Head of caudate nucleus (tissue), 42 donors: Measurements from ENCODE around the gene PCNX2.

ENCODE experiments used
- DNase-seq, 42 donors: peaks; one replicate each; pipeline versions ENCODE4 v3.0.0 to v3.0.0-alpha.2; 2020 to 2021; ENCODE audit warnings: mixed read lengths in 7 of 42
- intact Hi-C: fragments of 100-400 bp; cut with DNase I; formaldehyde crosslinking; loops from one replicate; pipeline ENCODE4 v1.15.0; 2022

The PCNX2 gene

DNA sequence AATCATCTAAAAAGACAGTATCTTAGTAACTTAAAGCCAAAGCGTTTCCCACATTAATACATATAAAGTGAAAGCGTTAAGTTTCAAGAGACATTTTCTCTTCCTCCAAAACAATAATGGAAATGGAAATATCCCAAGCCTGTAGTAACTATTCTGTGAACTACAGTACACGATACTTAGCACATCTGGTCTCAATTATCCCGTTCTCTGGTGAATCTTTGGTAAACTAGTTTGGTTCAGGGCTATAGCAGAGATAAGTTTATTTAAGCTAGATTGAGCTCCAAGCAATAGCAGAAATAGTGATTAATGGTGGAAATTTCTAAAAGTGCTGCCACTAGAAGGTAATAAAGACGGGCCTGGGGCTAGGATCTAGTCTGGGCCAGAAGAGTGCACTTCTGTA lies 55.2 kb downstream of the PCNX2 start:
- DNase-seq, result no peak

DNA sequence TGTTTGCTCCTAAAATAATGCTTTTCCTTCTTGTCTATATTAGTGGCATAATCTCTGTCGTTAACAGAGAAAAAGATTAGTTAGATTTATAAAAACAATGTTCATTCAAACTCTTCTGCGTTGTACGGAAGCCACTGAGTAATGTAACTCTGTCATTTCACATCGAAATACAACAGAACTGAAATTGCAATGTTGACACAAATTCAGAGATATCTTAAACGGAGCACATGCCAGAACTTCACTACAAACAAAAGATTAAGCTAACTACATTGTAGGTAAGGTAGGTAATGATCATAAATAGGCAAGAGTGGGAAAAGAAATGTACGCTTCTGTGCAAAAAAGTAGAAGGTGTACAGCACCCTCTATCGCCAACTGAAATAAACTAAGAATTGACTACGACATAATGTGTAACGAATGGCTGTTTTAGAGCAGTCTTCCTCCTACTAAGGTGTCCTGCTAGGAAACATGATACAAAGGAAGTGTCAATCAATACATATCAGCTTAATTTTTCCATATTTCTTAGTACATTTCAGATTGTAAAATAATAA lies 56.6 kb downstream of the PCNX2 start:
- DNase-seq, result no peak
- intact Hi-C loops, result no loop called here

More for the DNA sequence above, 55.2 kb downstream of the PCNX2 start:
- intact Hi-C loops, result loop anchor here (5.0 kb wide), 1 partner anchor 608 kb away; the partner anchor contains the start of gene SIPA1L2

DNA sequence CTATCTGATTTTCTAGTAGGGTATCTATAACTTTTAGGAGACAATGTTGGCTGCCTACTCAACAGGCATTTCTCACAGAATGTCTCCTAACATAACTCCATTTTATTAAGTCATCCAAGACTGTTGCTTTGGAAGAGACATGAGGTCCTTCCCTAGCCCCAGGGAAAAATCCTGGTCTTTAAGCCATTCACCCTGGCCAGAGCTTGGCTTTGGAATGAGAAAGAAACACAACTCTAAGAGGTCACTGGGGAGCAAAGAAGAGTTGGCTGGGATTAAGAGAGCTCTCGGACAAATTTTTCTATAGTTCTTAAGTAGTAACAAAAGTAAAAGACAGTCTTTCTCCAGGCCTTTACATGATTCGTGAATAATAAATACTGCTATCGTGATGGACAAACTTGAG lies 57.9 kb downstream of the PCNX2 start:
- intact Hi-C loops, result no loop called here
- no peak for DNase-seq

DNA sequence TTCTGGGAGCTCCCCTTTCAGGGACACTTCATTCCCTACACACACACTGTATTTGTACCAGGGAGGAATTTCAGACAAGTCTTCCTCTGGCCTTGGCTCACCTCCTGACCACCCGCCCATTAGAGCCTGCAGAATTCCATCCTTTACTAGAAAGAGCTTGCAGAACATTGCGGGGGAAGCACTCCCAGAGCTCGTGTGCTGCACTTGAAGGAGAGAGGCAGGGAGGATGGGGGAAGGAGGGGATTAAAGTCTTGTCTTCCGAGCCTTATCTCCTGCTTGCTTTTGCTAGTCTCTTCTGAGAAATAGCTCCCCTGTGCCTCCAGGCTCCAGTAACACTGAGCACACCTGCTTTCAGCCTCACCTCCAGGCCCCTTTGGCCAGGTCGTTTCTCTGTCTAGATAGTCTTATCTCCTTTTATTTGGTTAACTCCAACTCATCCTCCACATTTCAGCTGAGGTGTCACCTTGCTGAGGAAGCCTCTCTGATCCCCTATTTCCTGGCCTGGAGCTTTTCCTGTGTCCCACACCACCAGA lies 62.0 kb downstream of the PCNX2 start:
- DNase-seq, result no peak
- intact Hi-C loops, result no loop called here

DNA sequence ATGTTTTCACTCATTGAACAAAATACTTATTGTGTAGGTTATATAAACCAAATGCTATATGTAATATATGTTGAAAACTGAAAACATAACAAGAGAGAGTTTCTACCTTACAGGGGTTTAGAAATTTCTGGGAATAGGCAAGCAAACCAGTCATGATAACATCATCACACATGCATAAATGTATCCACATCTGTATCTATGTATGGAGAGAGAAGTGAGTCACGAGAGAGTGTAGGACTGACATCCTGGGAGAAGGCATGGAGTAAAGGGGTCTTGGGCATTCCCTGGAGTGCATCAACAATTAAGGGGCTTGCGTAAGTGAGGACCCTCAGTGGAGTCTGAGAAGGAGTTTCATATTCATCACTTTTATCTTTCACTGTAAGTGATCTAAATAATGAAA lies 65.5 kb downstream of the PCNX2 start:
- intact Hi-C loops, result no loop called here
- DNase-seq, result no peak

DNA sequence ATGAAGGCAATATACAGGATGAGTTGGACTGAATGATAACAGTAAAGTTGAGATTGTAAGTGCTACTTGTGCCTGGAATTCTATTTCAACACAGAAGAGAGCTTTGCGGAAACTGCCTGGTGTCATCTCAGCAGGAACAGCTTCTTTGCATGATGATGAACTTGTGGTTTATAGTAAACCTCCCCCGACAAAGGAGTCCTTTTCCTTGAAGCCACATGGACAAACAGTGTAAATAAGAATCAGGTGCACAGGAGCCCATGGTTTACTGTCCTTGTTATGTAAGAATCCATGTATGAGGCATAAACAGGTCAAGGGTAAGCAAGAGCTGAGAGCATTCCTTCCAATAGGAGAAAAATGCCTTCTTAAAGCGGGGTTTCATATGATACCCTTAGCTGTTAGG lies 66.2 kb downstream of the PCNX2 start:
- intact Hi-C loops, result no loop called here
- DNase-seq, result no peak

DNA sequence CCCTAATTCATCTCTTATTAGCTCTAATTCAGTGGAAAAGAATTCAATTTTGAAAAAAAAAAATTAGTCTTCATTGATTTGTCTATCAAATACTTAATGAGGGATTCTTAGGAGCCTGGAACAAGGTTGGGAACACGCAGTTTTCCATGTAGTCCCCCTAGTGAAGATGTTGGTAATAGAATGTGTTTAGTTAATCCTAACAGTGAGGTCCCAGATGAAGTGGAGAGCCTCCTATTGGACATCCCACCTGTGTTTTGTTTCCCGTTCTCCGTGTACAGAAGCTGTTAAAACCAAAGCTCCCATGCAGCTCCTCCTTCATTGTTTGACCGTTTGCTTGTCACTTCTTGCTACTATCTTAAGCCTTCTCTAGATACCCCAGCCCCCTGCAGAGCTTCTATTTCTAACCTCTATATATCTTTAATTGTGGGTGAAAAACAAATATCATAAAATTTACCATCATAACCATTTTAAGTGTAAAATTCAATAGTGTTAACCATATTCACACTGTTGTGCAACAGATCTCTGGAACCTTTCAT lies 67.5 kb downstream of the PCNX2 start:
- intact Hi-C loops, result no loop called here
- DNase-seq, result no peak

DNA sequence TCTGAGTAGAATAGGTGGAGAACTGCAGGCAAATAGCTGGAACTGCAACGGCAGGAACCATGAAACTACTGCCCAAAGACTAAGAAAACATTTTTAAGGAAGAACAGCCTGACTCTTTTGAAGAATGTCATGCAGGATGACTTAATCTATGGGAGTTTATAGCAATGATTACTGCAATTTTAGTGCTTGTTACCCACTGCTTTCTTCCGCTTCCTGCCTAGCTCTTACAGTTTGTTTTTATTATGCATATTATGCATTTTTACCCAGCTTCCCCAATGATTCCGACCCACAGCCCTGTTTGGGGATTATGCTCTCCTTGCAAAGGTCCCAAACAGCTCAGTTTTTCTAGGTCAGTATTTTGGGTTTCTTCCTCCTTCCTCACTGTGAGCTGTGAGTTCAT lies 71.2 kb downstream of the PCNX2 start:
- DNase-seq, result no peak
- intact Hi-C loops, result no loop called here

DNA sequence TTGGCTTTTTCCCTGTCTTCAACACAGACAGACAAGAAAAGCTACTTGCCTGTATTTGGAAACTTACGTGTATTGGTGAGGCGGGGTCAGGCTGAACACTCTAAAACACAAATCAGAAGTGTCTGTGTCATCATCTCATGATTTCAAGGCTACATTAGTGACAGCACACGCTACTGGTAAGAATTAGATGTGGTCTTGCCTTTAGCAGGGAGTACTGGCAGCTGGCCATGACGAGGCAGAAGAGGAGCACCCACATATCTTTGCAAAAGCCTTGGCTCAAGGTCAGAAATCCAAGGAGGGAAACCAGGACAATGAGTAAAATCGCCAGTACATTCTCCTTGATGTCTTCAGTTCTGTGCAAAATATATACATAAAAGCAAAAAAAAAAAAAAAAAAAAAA lies 77.7 kb downstream of the PCNX2 start:
- DNase-seq, result no peak
- intact Hi-C loops, result no loop called here

DNA sequence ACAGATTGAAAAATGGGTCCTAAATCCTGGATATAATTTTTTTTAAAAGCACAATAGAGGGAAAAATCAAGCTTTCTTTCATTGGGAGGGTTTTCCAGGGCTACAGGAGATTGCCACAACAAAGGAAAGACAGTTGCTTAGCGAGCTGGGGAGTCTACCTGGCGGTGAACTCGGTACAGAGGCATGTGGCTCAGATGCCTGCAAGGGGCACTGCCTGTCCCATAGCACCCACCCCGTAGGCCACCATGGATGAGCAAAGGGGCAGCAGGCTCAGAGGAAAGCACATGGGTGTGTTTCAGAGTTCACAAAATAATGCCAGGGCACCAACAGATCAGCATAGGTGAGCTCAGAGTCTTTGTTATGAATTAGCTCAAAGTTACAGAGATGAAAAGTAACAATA lies 79.5 kb downstream of the PCNX2 start:
- DNase-seq, result no peak
- intact Hi-C loops, result no loop called here

DNA sequence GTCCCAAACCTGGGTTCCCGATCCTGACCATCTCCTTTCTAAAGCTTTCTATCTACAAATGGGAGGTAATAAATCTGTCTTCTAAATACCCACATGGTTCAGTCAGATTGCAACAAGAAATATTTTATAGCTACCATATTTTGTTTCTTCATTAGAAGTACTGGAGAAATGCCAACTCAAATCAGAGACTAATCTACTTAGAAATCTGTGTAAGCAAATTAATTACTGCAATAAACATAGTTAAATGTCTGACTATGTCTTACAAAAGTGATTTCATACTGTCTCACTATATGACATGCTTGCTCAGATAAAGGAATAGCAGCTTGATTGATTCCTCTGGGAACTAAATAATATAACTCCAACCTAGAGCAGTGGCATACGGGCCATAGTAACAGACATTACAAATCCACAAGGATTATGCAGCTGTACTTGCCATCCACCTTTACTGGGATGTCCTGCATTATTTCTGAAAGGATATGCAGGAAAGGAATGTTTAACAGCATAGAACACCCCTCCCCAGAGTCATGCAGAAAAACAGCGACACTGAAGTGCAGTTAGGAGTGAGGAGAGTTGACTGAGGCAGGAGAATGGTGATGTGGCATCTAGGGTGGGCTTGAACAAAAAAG lies 80.3 kb downstream of the PCNX2 start:
- DNase-seq, result no peak

DNA sequence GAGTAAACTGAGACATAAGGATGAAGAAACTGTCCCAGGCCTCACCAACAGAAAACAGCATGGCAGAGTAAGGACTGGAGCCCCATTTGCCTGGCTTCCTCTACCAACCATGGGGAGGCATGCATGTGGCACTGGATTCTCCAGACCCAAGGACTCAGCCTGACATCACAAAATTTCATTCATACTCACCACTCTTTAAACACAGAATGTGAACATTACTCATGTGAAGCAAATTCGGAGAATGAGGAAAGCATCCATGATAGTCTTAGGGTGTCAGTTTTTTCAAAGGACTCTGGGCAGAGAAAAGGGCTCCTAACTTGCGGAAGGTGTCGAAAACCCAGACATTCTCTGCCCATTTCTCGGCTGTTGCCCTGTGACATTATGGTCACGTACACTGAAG lies 83.9 kb downstream of the PCNX2 start:
- intact Hi-C loops, result no loop called here
- no peak for DNase-seq

More for the DNA sequence above, 80.3 kb downstream of the PCNX2 start:
- intact Hi-C loops, result no loop called here

DNA sequence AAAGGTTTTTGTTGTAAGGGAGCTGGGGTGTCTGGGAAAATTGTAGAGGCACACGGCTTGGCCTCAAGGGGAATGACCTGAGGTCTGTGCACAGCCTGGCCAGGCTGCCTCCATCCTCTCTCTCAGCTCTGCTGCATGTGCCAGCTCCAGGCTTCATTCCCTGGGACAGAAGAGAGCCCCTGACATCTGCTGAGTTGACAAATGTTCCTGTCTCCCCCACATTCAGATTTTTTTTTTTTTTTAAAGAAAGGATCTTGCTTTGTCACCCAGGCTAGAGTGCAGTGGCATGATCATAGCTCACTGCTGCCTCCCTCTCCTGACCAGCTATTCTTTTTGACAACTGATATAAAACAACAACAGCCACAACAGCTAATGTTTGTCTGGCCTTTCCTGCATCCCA lies 84.4 kb downstream of the PCNX2 start:
- intact Hi-C loops, result no loop called here
- DNase-seq, result no peak

DNA sequence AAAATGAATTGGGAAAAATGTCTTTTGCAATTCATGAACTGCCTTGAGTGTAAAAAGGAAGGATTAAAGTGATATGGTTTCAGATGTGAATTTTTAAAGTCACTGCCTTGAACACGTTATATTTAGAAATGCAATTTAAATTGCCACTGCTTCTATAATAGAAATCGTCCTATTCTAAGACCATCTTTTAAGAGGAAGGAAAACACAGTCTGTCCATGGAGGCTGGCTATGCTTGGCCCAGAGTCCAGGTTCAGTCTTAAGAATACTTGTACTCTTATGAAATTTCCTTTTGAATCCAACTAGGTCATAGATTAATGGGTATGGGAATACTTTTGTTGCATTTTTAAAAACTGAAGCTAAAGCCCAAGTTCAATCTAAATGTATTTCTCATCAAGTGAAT lies 86.0 kb downstream of the PCNX2 start:
- no peak for DNase-seq
- intact Hi-C loops, result no loop called here

DNA sequence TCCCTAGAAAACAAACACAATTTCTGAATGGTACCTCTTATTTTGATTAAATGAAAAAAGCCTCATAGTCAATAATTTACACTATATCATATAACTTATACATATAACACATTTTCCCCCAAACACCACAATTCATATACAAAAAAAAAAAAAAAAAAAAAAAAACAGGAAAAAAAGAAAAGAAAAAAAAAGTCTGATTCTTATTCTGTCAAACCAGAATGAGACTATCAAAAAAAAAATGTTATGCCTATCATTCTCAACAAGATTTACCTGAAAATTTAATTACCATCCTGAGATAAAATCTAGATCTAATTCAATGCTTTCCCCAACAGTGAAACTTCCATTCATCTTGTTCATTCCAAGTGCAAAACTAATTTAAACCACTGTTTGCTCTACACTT lies 86.8 kb downstream of the PCNX2 start:
- intact Hi-C loops, result no loop called here
- DNase-seq, result no peak

DNA sequence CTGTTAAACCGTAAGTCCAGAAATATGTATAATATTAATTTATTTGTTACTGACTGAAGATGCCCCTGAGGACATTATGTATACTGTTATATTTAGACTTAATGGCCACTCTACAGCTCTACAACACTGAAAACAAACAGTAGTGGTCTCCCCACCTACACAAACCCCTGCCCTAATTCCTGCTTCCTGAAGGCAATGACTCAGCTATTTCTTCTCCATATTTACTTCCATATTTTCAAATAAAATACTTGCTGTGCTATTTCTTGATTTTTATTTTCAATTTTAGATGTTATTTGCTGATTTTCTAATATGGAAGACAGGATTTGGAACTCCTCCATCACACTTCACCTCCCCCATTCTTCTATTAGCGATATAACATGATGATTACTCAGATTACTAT lies 97.6 kb downstream of the PCNX2 start:
- intact Hi-C loops, result no loop called here
- no peak for DNase-seq

DNA sequence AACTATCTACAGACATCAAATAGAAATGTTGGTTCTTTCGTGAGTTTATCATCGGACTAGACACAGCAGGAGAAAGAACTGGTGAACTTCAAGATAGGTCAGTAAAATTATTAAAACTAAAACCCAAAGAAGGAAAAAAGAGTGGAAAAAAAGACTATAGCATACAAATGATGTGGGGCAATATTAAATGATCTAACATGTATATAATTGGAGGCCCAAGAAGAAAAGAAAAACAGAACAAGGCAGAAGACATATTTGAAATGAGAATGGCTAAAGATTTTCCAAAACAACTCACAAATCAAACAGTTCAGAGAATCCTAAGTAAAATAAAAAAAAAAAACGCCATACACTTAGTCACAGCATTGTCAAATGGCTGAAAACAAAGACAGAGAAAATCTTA lies 101.8 kb downstream of the PCNX2 start:
- no peak for DNase-seq
- intact Hi-C loops, result no loop called here

DNA sequence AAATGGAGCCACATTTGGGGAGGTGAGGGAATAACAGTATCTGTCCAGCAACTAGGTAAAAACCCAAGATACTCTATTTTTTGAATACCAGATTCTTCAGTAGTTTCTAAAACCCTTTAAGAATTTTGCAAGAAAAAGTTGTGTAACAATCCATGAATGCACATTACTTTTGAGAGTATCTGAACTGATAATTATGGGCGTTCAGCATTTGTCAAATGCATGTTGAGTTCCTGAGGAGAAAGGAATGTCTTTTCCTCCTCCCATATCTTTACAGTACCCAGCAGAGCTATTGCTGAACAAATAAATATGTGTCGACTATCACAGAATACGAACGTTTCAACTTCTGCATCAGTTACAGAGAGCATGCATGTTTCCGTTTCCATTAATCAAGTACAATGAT lies 104.5 kb downstream of the PCNX2 start:
- DNase-seq, result no peak
- intact Hi-C loops, result no loop called here

DNA sequence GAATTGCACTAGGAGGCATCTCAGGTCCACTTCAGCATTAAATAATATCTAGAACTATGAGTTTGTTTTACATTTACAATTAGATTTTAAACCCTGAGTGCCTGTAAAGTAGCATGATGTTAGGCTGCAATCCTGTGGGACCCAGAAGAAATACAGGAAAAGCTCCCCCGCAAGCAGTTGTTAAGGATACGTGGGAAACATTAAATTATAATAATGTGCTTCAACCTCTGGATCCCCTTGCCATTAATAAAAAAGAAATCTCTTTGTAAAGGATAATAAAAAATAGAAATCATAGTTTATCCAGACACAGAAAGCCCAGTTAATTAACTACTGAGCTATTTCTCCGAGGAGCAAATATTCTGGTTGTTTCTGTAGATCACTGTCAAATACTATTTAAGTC lies 106.0 kb downstream of the PCNX2 start:
- intact Hi-C loops, result no loop called here
- DNase-seq, result no peak

DNA sequence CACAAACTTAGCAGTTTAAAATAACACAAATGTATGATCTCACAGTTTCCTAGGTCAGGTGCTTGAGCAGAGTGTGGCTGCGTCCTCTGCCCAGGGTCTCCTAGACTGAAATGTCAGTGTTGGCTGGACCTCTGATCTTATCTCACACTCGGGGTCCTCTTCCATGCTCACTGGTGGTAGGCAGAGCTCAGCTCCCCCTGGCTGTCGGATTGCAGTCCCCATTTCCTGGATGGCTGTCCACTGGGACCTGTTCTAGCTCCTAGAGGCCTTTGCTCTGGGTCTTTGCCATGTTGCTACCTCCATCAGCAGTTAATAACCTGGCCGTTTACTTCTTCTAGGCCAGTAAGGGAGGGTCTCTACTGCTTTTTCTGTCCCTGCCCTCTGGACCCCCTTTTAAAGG lies 107.5 kb downstream of the PCNX2 start:
- intact Hi-C loops, result no loop called here
- no peak for DNase-seq
